Caco-2 (cell line): ENCODE measurements around the gene SLC39A5. TPM values are rescaled to one million over a fixed set of nuclear protein-coding genes. Genes with fewer than 3 reads are reported as not detected.

Source experiments
- BruUV-seq: library from RNA; stranded (reverse); fragments of 400-500 nt; replicated peaks from 2 replicates; lab custom pipeline; 2021; lab: Mats Ljungman, UMichigan
- CTCF ChIA-PET: fragments of 300-600 bp; sonication (Branson Sonifier 250); formaldehyde crosslinking; loops from one replicate; lab custom pipeline; 2022; ENCODE audit warnings: antibody characterized with exemption; lab: Charles Lee
- POLR2A ChIA-PET: fragments of 300-600 bp; sonication (Branson Sonifier 250); formaldehyde crosslinking; loops from one replicate; lab custom pipeline; 2022; ENCODE audit warnings: antibody characterized with exemption; lab: Charles Lee
- DNase-seq, 2 experiments: peaks; one replicate each; pipeline versions ENCODE4 v3.0.0 to v3.0.0-alpha.2; 2020 to 2022
- H3K27me3 ChIP-seq: replicated peaks from 2 replicates; pipeline ENCODE4 v1.6.0; 2011; ENCODE audit warnings: low read length; ENCODE audit not compliant: control insufficient read depth, insufficient read depth
- H3K36me3 ChIP-seq: 2 replicates; pipeline ENCODE4 v1.5.1; 2011; ENCODE audit warnings: low read length; ENCODE audit not compliant: control insufficient read depth, insufficient read depth
- H3K4me1 ChIP-seq: fragments of 250-450 bp; sonication (Bioruptor Pico); 2 replicates; pipeline ENCODE4 v1.5.1; 2020; ENCODE audit warnings: mild to moderate bottlenecking
- H3K4me3 ChIP-seq: 2 replicates; pipeline ENCODE4 v1.5.1; 2011; ENCODE audit warnings: low read depth, mild to moderate bottlenecking, control low read depth, low read length
- H3K9me3 ChIP-seq: fragments of 250-450 bp; sonication (Bioruptor Pico); 2 replicates; pipeline ENCODE4 v1.5.1; 2020; ENCODE audit warnings: mild to moderate bottlenecking, moderate library complexity
- H3K27ac Mint-ChIP-seq: one replicate; pipeline ENCODE4 v1.8.0; 2022; ENCODE audit warnings: mixed read lengths; ENCODE audit not compliant: unreplicated experiment
- H3K27me3 Mint-ChIP-seq: one replicate; pipeline ENCODE4 v1.8.0; 2022; ENCODE audit warnings: mixed read lengths; ENCODE audit not compliant: insufficient read depth, unreplicated experiment
- H3K36me3 Mint-ChIP-seq: one replicate; pipeline ENCODE4 v1.8.0; 2022; ENCODE audit warnings: mild to moderate bottlenecking, mixed read lengths; ENCODE audit not compliant: insufficient read depth, unreplicated experiment
- H3K4me1 Mint-ChIP-seq: one replicate; pipeline ENCODE4 v1.8.0; 2022; ENCODE audit warnings: low read depth, mixed read lengths; ENCODE audit not compliant: unreplicated experiment
- H3K4me3 Mint-ChIP-seq: one replicate; pipeline ENCODE4 v1.8.0; 2022; ENCODE audit warnings: mild to moderate bottlenecking, moderate library complexity, mixed read lengths; ENCODE audit not compliant: unreplicated experiment
- H3K9me3 Mint-ChIP-seq: one replicate; pipeline ENCODE4 v1.8.0; 2022; ENCODE audit warnings: mixed read lengths; ENCODE audit not compliant: unreplicated experiment
- CTCF ChIP-seq, 2 experiments: fragments of 200-600 bp in 1 of 2; IDR thresholded peaks; 1 replicate in 1 of 2; 2 replicates in 1 of 2; pipeline versions ENCODE4 v1.5.1 to v1.8.0; 2011 to 2022; ENCODE audit warnings: antibody characterized with exemption in 1 of 2, control low read depth in 1 of 2, inconsistent platforms in 1 of 2, low read depth in 1 of 2, low read length in 1 of 2, mild to moderate bottlenecking in 1 of 2, moderate library complexity in 1 of 2; ENCODE audit not compliant: insufficient read depth in 1 of 2, severe bottlenecking in 1 of 2, unreplicated experiment in 1 of 2
- intact Hi-C: fragments of 100-400 bp; cut with micrococcal nuclease; formaldehyde crosslinking; loops from one replicate; pipeline ENCODE4 v1.10.0; 2022; ENCODE audit not compliant: unreplicated experiment
- total RNA-seq: library from RNA; stranded (reverse); gene quantifications from 2 replicates; pipeline ENCODE4 v1.2.3, GENCODE V29; 2022

The SLC39A5 gene
- total RNA-seq, 1 experiment from 2014 or later = 110 TPM

DNA sequence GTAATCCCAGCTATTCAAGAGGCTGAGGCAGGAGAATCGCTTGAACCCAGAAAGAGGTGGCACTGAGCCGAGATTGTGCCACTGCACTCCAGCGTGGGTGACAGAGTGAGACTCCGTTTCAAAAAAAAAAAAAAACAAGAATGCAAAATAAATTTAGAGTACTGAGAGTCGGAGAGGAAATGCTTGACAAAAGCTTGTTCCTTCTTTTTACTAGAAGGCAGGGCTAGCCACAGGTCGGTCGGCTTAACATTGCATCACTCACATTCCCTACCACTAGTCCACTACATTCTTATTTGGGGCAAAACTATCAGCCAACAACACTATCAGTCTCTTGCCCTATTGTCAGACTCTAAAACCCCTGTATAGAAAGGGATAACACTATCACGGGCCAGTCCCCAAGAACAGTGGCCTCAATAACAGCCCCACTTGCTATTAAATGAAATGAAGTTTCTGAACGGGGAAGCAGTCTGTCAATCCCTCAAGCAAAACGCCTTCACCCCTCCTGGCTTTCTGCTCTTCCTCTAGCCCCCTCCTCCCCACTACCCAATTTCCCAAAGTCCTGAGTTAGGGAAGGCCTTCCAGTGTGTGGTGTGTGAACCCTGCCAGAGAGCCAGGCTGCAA lies 9.1 kb upstream of the SLC39A5 start:
- Mint-ChIP-seq H3K27ac (peak overlapping the region; percentile 98), H3K4me3 (peak overlapping the region; percentile 99), H3K36me3 (peaks cover 46% of the 10 kb centered on the region), H3K4me1 (peaks cover 7% of the 10 kb centered on the region), H3K9me3 (peaks cover 9% of the 10 kb centered on the region), H3K27me3 (no peaks in the 10 kb centered on the region)
- Histone ChIP-seq H3K4me3 (peak overlapping the region; percentile 66), H3K9me3 (no peaks in the 10 kb centered on the region), H3K4me1 (peaks cover 4% of the 10 kb centered on the region), H3K27me3 (no peaks in the 10 kb centered on the region), H3K36me3 (no peaks in the 10 kb centered on the region)
- CTCF ChIA-PET = interaction anchor here (0.7 to 4.2 kb wide), 8 partner anchors 10 to 83 kb away, joined by 3 to 61 read pairs (median 16); partner anchors contain the start of genes ANKRD52 and SMARCC2
- no peak for TF ChIP-seq CTCF (IDR thresholded peaks at IDR 0.05; ENCODE audit: insufficient read depth in 1 of 2, low read depth in 1 of 2, low read length in 1 of 2, severe bottlenecking in 1 of 2, unreplicated experiment in 1 of 2)
- no TSS peak for BruUV-seq
- POLR2A ChIA-PET = interaction anchor here (0.7 to 2.8 kb wide), 5 partner anchors 10 to 62 kb away, joined by 4 to 19 read pairs (median 7); partner anchors contain the start of genes ANKRD52 and MYL6
- intact Hi-C loops = loop anchor here (5.0 kb wide), 1 partner anchor 37 kb away; the partner anchor contains the start of gene ANKRD52
- DNase-seq = no peak

GRCh38 chr12:56221232-56221756 lies 8.6 kb upstream of the SLC39A5 start:
- BruUV-seq = TSS peak; percentile 77

More at GRCh38 chr12:56221232-56221756, 8.6 kb upstream of the SLC39A5 start:
- POLR2A ChIA-PET = interaction anchor here (0.7 to 2.8 kb wide), 22 partner anchors 10 to 248 kb away, joined by 3 to 19 read pairs (median 5); partner anchors contain the start of genes ANKRD52, CNPY2, COQ10A and ESYT1
- Mint-ChIP-seq H3K9me3 (peaks cover 7% of the 10 kb centered on the region), H3K27me3 (no peaks in the 10 kb centered on the region), H3K4me3 (peak overlapping the region; percentile 99), H3K27ac (peak overlapping the region; percentile 98), H3K36me3 (peaks cover 45% of the 10 kb centered on the region), H3K4me1 (peaks cover 7% of the 10 kb centered on the region)
- Histone ChIP-seq H3K4me3 (peak overlapping the region; percentile 66), H3K9me3 (no peaks in the 10 kb centered on the region), H3K36me3 (no peaks in the 10 kb centered on the region), H3K4me1 (peaks cover 4% of the 10 kb centered on the region), H3K27me3 (no peaks in the 10 kb centered on the region)
- peak; percentile 60 to 65 for DNase-seq
- no peak for TF ChIP-seq CTCF (IDR thresholded peaks at IDR 0.05; ENCODE audit: insufficient read depth in 1 of 2, low read depth in 1 of 2, low read length in 1 of 2, severe bottlenecking in 1 of 2, unreplicated experiment in 1 of 2)
- CTCF ChIA-PET = interaction anchor here (0.6 to 4.2 kb wide), 14 partner anchors 10 to 103 kb away, joined by 3 to 61 read pairs (median 10); partner anchors contain the start of genes ANKRD52, COQ10A, SMARCC2 and ZC3H10
- intact Hi-C loops = loop anchor here (5.0 kb wide), 1 partner anchor 36 kb away; the partner anchor contains the start of gene ANKRD52
